Sigmoid colon (tissue), 7 donors: ENCODE results near the gene MINDY4. TPM values are rescaled to one million over a fixed set of nuclear protein-coding genes. Genes with fewer than 3 reads are reported as not detected.

Experiments
- DNase-seq: peaks from one replicate; pipeline ENCODE4 v3.0.0-alpha.2; 2019
- H3K27ac ChIP-seq, 4 donors: fragments of 200-600 bp; sonication (generic); one replicate each; pipeline ENCODE4 v1.5.1; 2016 to 2019; ENCODE audit warnings: mild to moderate bottlenecking in 1 of 4
- H3K27me3 ChIP-seq, 3 donors: fragments of 200-600 bp; sonication (generic); one replicate each; pipeline ENCODE4 v1.5.1; 2019; ENCODE audit warnings: mild to moderate bottlenecking in 1 of 3
- H3K36me3 ChIP-seq, 4 donors: fragments of 200-600 bp; sonication (generic); one replicate each; pipeline ENCODE4 v1.5.1; 2016 to 2019
- H3K4me1 ChIP-seq, 4 donors: fragments of 200-600 bp; sonication (generic); one replicate each; pipeline ENCODE4 v1.5.1; 2017 to 2019
- H3K4me3 ChIP-seq, 4 donors: fragments of 200-600 bp; sonication (generic); one replicate each; pipeline ENCODE4 v1.5.1; 2017 to 2019; ENCODE audit warnings: mild to moderate bottlenecking in 2 of 4, moderate library complexity in 1 of 4
- H3K9me3 ChIP-seq, 4 donors: fragments of 200-600 bp in 3 of 4; sonication (generic) in 3 of 4; one replicate each; pipeline versions ENCODE4 v1.5.1 to v1.6.1; 2013 to 2019
- CTCF ChIP-seq, 4 experiments: fragments of 450-650 bp in 3 of 4; fragments of 200-600 bp in 1 of 4; IDR thresholded peaks; one replicate each; pipeline ENCODE4 v1.5.1; 2016 to 2019; ENCODE audit warnings: antibody characterized with exemption in 4 of 4, mild to moderate bottlenecking in 3 of 4, moderate library complexity in 2 of 4
- EP300 ChIP-seq, 4 donors: sonication (generic); formaldehyde crosslinking; IDR thresholded peaks; one replicate each; pipeline ENCODE4 v1.6.1; 2017; ENCODE audit warnings: antibody characterized with exemption in 4 of 4
- POLR2A ChIP-seq, 2 donors: fragments of 450-650 bp; IDR thresholded peaks; one replicate each; pipeline ENCODE4 v1.6.1; 2016; ENCODE audit warnings: antibody characterized with exemption in 2 of 2, mild to moderate bottlenecking in 2 of 2, moderate library complexity in 2 of 2
- POLR2AphosphoS5 ChIP-seq, 4 donors: sonication (generic); formaldehyde crosslinking; IDR thresholded peaks; one replicate each; pipeline ENCODE4 v1.6.1; 2017; ENCODE audit warnings: antibody characterized with exemption in 4 of 4
- WGBS, 2 donors: extraction: QIAGEN DNeasy Blood & Tissue Kit; methylation state at CpG; one replicate each; pipeline ENCODE4 v1.1.7; 2013; 5-methylcytosine and 5-hydroxymethylcytosine counted together
- intact Hi-C: fragments of 100-400 bp; cut with DNase I; formaldehyde crosslinking; loops from one replicate; pipeline ENCODE4 v1.15.1; 2023
- polyA plus RNA-seq, 3 donors: library from polyadenylated mRNA; stranded (reverse); fragments of 200-250 nt; gene quantifications; one replicate each; pipeline ENCODE4 v1.2.3, GENCODE V29; 2013
- total RNA-seq, 4 donors: library from RNA; depleted of rRNA; stranded (reverse); fragments of >200 nt; gene quantifications; one replicate each; pipeline ENCODE4 v1.1.0, GENCODE V29; 2016
- donor health status: healthy with polysubstance abuse.
- donor health status: Bipolar disorder and iron deficiency.
- donor health status: healthy.

MINDY4 gene
- total and polyA plus RNA-seq, 7 donors: 1.2 to 26.3 (median 9.4) TPM

GRCh38 chr7:30918676-30919075 lies 147.5 kb downstream of the MINDY4 start:
- peaks cover 5 to 17% (median 14%) of the 10 kb centered on the region in 4 donors for H3K36me3 ChIP-seq
- no peaks in the 10 kb centered on the region for H3K9me3 ChIP-seq
- peaks cover 0 to 70% (median 60%) of the 10 kb centered on the region in 4 donors for H3K4me1 ChIP-seq
- H3K27ac ChIP-seq: peak overlapping the region; percentile 4 to 90 (median 74)
- WGBS, 2 donors: 91 to 93% methylated on average over 4 of the region's 4 CpGs
- TF ChIP-seq POLR2AphosphoS5 (IDR thresholded peaks at IDR 0.05) (no peak), CTCF (IDR thresholded peaks at IDR 0.05) (no peak), EP300 (IDR thresholded peaks at IDR 0.05) (no peak), POLR2A (IDR thresholded peaks at IDR 0.05) (no peak)
- no peak overlapping the region for H3K4me3 ChIP-seq
- H3K27me3 ChIP-seq: no peaks in the 10 kb centered on the region
- intact Hi-C loops: no loop called here
- peak; percentile 54 for DNase-seq

- Histone ChIP-seq H3K27ac (peak overlapping the region; percentile 60 to 90 (median 74)), H3K4me1 (peaks cover 0 to 56% (median 46%) of the 10 kb centered on the region in 4 donors)
Measured at GRCh38 chr7:30920021-30920583, 148.9 kb downstream of the MINDY4 start.

GRCh38 chr7:30920584-30921539 lies 149.6 kb downstream of the MINDY4 start:
- peak overlapping the region; percentile 60 to 90 (median 74) for H3K27ac ChIP-seq
- peaks cover 12 to 39% (median 30%) of the 10 kb centered on the region in 4 donors for H3K36me3 ChIP-seq
- no peaks in the 10 kb centered on the region for H3K27me3 ChIP-seq
- no peak overlapping the region for H3K4me3 ChIP-seq
- H3K4me1 ChIP-seq: peaks cover 0 to 49% (median 38%) of the 10 kb centered on the region in 4 donors
- intact Hi-C loops: no loop called here
- TF ChIP-seq CTCF (IDR thresholded peaks at IDR 0.05): no peak
- peak in 1 of 4 donors; percentile 22 for TF ChIP-seq POLR2AphosphoS5 (IDR thresholded peaks at IDR 0.05)
- TF ChIP-seq POLR2A (IDR thresholded peaks at IDR 0.05): no peak
- DNase-seq: peak; percentile 71
- no peaks in the 10 kb centered on the region for H3K9me3 ChIP-seq
- WGBS, 2 donors: 60 to 67% methylated on average over 9 of the region's 9 CpGs

More at GRCh38 chr7:30920021-30920583, 148.9 kb downstream of the MINDY4 start:
- intact Hi-C loops: no loop called here
- TF ChIP-seq POLR2AphosphoS5 (IDR thresholded peaks at IDR 0.05) (no peak), EP300 (IDR thresholded peaks at IDR 0.05) (no peak)
- H3K27me3 ChIP-seq: no peaks in the 10 kb centered on the region
- H3K36me3 ChIP-seq: peaks cover 12 to 32% (median 23%) of the 10 kb centered on the region in 4 donors
- H3K9me3 ChIP-seq: no peaks in the 10 kb centered on the region
- peak; percentile 62 for DNase-seq
- WGBS, 2 donors: 47 to 70% methylated on average over 11 of the region's 11 CpGs
- H3K4me3 ChIP-seq: no peak overlapping the region

- peaks cover 0 to 40% (median 32%) of the 10 kb centered on the region in 4 donors for H3K4me1 ChIP-seq
- peaks cover 12 to 43% (median 30%) of the 10 kb centered on the region in 4 donors for H3K36me3 ChIP-seq
- 92 to 93% methylated on average over 19 of the region's 19 CpGs for WGBS, 2 donors
- intact Hi-C loops: no loop called here
- H3K4me3 ChIP-seq: no peak overlapping the region
- peak overlapping the region; percentile 60 to 90 (median 74) for H3K27ac ChIP-seq
- H3K9me3 ChIP-seq: no peaks in the 10 kb centered on the region
- H3K27me3 ChIP-seq: no peaks in the 10 kb centered on the region
- TF ChIP-seq CTCF (IDR thresholded peaks at IDR 0.05) (no peak), EP300 (IDR thresholded peaks at IDR 0.05) (no peak), POLR2A (IDR thresholded peaks at IDR 0.05) (no peak), POLR2AphosphoS5 (IDR thresholded peaks at IDR 0.05) (no peak)
- peak; percentile 61 for DNase-seq
Measured at GRCh38 chr7:30921540-30922401, 150.6 kb downstream of the MINDY4 start.
